Suprapubic skin (tissue), 4 donors: ENCODE measurements around the gene SARM1. TPM values are rescaled to one million over a fixed set of nuclear protein-coding genes. Genes with fewer than 3 reads are reported as not detected.
A peak's percentile ranks its signal among the peaks of the same experiment; 100 is the strongest.

Source experiments
- DNase-seq, 2 donors: peaks; one replicate each; pipeline ENCODE4 v3.0.0-alpha.2; 2019; ENCODE audit warnings: low spot score in 2 of 2
- H3K27ac ChIP-seq: fragments of 200-600 bp; sonication (generic); one replicate; pipeline ENCODE4 v1.5.1; 2019
- H3K27me3 ChIP-seq: fragments of 200-600 bp; sonication (generic); one replicate; pipeline ENCODE4 v1.5.1; 2019
- H3K36me3 ChIP-seq: fragments of 200-600 bp; sonication (generic); one replicate; pipeline ENCODE4 v1.5.1; 2019
- H3K4me1 ChIP-seq: fragments of 200-600 bp; sonication (generic); one replicate; pipeline ENCODE4 v1.5.1; 2019
- H3K4me3 ChIP-seq: fragments of 200-600 bp; sonication (generic); one replicate; pipeline ENCODE4 v1.5.1; 2019; ENCODE audit warnings: mild to moderate bottlenecking
- H3K9me3 ChIP-seq: fragments of 200-600 bp; sonication (generic); one replicate; pipeline ENCODE4 v1.5.1; 2019
- CTCF ChIP-seq, 2 donors: fragments of 200-600 bp in 1 of 2; fragments of 450-650 bp in 1 of 2; sonication (generic) in 1 of 2; IDR thresholded peaks; one replicate each; pipeline ENCODE4 v1.5.1; 2016 to 2019; ENCODE audit warnings: antibody characterized with exemption in 2 of 2, mild to moderate bottlenecking in 1 of 2, moderate library complexity in 1 of 2
- EP300 ChIP-seq: sonication (generic); formaldehyde crosslinking; IDR thresholded peaks from one replicate; pipeline ENCODE4 v1.6.1; 2017; ENCODE audit warnings: antibody characterized with exemption
- POLR2A ChIP-seq, 2 donors: fragments of 450-650 bp; IDR thresholded peaks; one replicate each; pipeline ENCODE4 v1.6.1; 2017; ENCODE audit warnings: antibody characterized with exemption in 2 of 2, mild to moderate bottlenecking in 2 of 2, moderate library complexity in 2 of 2
- POLR2AphosphoS5 ChIP-seq, 3 donors: sonication (generic); formaldehyde crosslinking; IDR thresholded peaks; one replicate each; pipeline ENCODE4 v1.6.1; 2017; ENCODE audit warnings: antibody characterized with exemption in 3 of 3
- WGBS: methylation state at CpG from one replicate; pipeline ENCODE4 v1.1.5; 2018; 5-methylcytosine and 5-hydroxymethylcytosine counted together
- total RNA-seq, 4 donors: library from RNA; depleted of rRNA; stranded (reverse); fragments of >200 nt; gene quantifications; one replicate each; pipeline ENCODE4 v1.1.0, GENCODE V29; 2016

The SARM1 gene
- total RNA-seq, 4 donors from 2014 or later = 4.0 to 17.7 (median 11.6) TPM

- Histone ChIP-seq H3K4me1 (peaks cover 32% of the 10 kb centered on the region), H3K9me3 (no peaks in the 10 kb centered on the region), H3K27me3 (no peaks in the 10 kb centered on the region), H3K36me3 (peaks cover 38% of the 10 kb centered on the region), H3K4me3 (no peak overlapping the region), H3K27ac (no peak overlapping the region)
- TF ChIP-seq POLR2AphosphoS5 (IDR thresholded peaks at IDR 0.05) = no peak
- no peak for TF ChIP-seq POLR2A (IDR thresholded peaks at IDR 0.05)
- TF ChIP-seq EP300 = no peak
- TF ChIP-seq CTCF (IDR thresholded peaks at IDR 0.05) = no peak
- no peak for DNase-seq
- 84% methylated on average over 6 of the region's 6 CpGs for WGBS
Observed at GRCh38 chr17:28331891-28332420, 39.5 kb upstream of the SARM1 start.

- 82% methylated on average over 1 of the region's 1 CpG for WGBS
- no peak overlapping the region for H3K4me3 ChIP-seq
Observed at GRCh38 chr17:28333083-28333746, 38.3 kb upstream of the SARM1 start.

GRCh38 chr17:28334171-28334570 is 37.3 kb upstream of the SARM1 start:
- peak overlapping the region; percentile 87 for H3K4me3 ChIP-seq
- H3K27ac ChIP-seq = no peak overlapping the region
- H3K27me3 ChIP-seq = no peaks in the 10 kb centered on the region
- 51% methylated on average over 6 of the region's 6 CpGs for WGBS
- DNase-seq = no peak
- H3K4me1 ChIP-seq = peaks cover 50% of the 10 kb centered on the region
- peaks cover 21% of the 10 kb centered on the region for H3K36me3 ChIP-seq
- no peaks in the 10 kb centered on the region for H3K9me3 ChIP-seq
- no peak for TF ChIP-seq POLR2AphosphoS5 (IDR thresholded peaks at IDR 0.05)
- TF ChIP-seq EP300 = no peak
- no peak for TF ChIP-seq POLR2A (IDR thresholded peaks at IDR 0.05)
- TF ChIP-seq CTCF (IDR thresholded peaks at IDR 0.05) = no peak

More at GRCh38 chr17:28333083-28333746, 38.3 kb upstream of the SARM1 start:
- no peak for DNase-seq
- no peak for TF ChIP-seq EP300
- TF ChIP-seq POLR2AphosphoS5 (IDR thresholded peaks at IDR 0.05) = no peak
- no peak for TF ChIP-seq CTCF (IDR thresholded peaks at IDR 0.05)
- TF ChIP-seq POLR2A (IDR thresholded peaks at IDR 0.05) = no peak
- H3K27me3 ChIP-seq = no peaks in the 10 kb centered on the region
- no peaks in the 10 kb centered on the region for H3K9me3 ChIP-seq
- no peak overlapping the region for H3K27ac ChIP-seq
- peaks cover 30% of the 10 kb centered on the region for H3K36me3 ChIP-seq
- H3K4me1 ChIP-seq = peaks cover 45% of the 10 kb centered on the region

GRCh38 chr17:28334666-28335200 is 36.8 kb upstream of the SARM1 start:
- H3K4me1 ChIP-seq = peaks cover 50% of the 10 kb centered on the region
- WGBS = 13% methylated on average over 12 of the region's 18 CpGs
- H3K27ac ChIP-seq = peak overlapping the region; percentile 98
- H3K27me3 ChIP-seq = no peaks in the 10 kb centered on the region
- H3K9me3 ChIP-seq = no peaks in the 10 kb centered on the region
- H3K36me3 ChIP-seq = peaks cover 17% of the 10 kb centered on the region
- peak overlapping the region; percentile 87 for H3K4me3 ChIP-seq
- DNase-seq = no peak
- TF ChIP-seq POLR2A (IDR thresholded peaks at IDR 0.05) (no peak), EP300 (no peak), CTCF (IDR thresholded peaks at IDR 0.05) (no peak), POLR2AphosphoS5 (IDR thresholded peaks at IDR 0.05) (no peak)

GRCh38 chr17:28335201-28335958 is 36.1 kb upstream of the SARM1 start, which contains the start of the genes IFT20 and TNFAIP1:
Gene IFT20, minus strand, starts transcription at chr17:28335472. Its CDS starts 3,487 bp downstream, at chr17:28331985.
Gene TNFAIP1, plus strand, starts transcription at chr17:28335761. Its CDS starts 3,761 bp downstream, at chr17:28339522.
- peak within 1 kb of the TSS; percentile 98 for H3K27ac ChIP-seq
- peaks cover 22% of the 10 kb centered on the region for H3K36me3 ChIP-seq
- DNase-seq = peak; percentile 99 to 100
- TF ChIP-seq EP300 (no peak), CTCF (IDR thresholded peaks at IDR 0.05) (no peak), POLR2AphosphoS5 (IDR thresholded peaks at IDR 0.05) (peak; percentile 53 to 91 (median 54)), POLR2A (IDR thresholded peaks at IDR 0.05) (peak; percentile 19 to 78)
- H3K9me3 ChIP-seq = no peaks in the 10 kb centered on the region
- peaks cover 50% of the 10 kb centered on the region for H3K4me1 ChIP-seq
- H3K27me3 ChIP-seq = no peaks in the 10 kb centered on the region
- H3K4me3 ChIP-seq = peak within 1 kb of the TSS; percentile 87
- WGBS = under 1% methylated on average over 32 of the region's 62 CpGs
